Measurements from ENCODE around the gene USP31.

Gene USP31

GRCh38 chr16:23016368-23016767 is 132.9 kb downstream of the USP31 start:
- TF ChIP-seq ISL1 (CRISPR knock-in tag; IDR thresholded peaks at IDR 0.05) (no peak), ZNF8 (CRISPR knock-in tag; IDR thresholded peaks at IDR 0.05) (no peak), BACH2 (CRISPR knock-in tag; IDR thresholded peaks at IDR 0.05; ENCODE audit: borderline replicate concordance) (no peak), ZC3H10 (CRISPR knock-in tag; IDR thresholded peaks at IDR 0.05) (no peak), PATZ1 (CRISPR knock-in tag; IDR thresholded peaks at IDR 0.05; ENCODE audit: borderline replicate concordance) (no peak), ZNF70 (CRISPR knock-in tag; IDR thresholded peaks at IDR 0.05) (no peak), TOX (CRISPR knock-in tag; IDR thresholded peaks at IDR 0.05; ENCODE audit: borderline replicate concordance) (no peak), ZFP30 (CRISPR knock-in tag; IDR thresholded peaks at IDR 0.05) (no peak), OSR1 (CRISPR knock-in tag; IDR thresholded peaks at IDR 0.05) (no peak), GLIS3 (CRISPR knock-in tag; IDR thresholded peaks at IDR 0.05) (no peak)
- TF ChIP-seq, protein P1, sequence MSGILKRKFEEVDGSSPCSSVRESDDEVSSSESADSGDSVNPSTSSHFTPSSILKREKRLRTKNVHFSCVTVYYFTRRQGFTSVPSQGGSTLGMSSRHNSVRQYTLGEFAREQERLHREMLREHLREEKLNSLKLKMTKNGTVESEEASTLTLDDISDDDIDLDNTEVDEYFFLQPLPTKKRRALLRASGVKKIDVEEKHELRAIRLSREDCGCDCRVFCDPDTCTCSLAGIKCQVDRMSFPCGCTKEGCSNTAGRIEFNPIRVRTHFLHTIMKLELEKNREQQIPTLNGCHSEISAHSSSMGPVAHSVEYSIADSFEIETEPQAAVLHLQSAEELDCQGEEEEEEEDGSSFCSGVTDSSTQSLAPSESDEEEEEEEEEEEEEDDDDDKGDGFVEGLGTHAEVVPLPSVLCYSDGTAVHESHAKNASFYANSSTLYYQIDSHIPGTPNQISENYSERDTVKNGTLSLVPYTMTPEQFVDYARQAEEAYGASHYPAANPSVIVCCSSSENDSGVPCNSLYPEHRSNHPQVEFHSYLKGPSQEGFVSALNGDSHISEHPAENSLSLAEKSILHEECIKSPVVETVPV (CRISPR knock-in tag; IDR thresholded peaks at IDR 0.05) = no peak
- TF ChIP-seq, protein P2, sequence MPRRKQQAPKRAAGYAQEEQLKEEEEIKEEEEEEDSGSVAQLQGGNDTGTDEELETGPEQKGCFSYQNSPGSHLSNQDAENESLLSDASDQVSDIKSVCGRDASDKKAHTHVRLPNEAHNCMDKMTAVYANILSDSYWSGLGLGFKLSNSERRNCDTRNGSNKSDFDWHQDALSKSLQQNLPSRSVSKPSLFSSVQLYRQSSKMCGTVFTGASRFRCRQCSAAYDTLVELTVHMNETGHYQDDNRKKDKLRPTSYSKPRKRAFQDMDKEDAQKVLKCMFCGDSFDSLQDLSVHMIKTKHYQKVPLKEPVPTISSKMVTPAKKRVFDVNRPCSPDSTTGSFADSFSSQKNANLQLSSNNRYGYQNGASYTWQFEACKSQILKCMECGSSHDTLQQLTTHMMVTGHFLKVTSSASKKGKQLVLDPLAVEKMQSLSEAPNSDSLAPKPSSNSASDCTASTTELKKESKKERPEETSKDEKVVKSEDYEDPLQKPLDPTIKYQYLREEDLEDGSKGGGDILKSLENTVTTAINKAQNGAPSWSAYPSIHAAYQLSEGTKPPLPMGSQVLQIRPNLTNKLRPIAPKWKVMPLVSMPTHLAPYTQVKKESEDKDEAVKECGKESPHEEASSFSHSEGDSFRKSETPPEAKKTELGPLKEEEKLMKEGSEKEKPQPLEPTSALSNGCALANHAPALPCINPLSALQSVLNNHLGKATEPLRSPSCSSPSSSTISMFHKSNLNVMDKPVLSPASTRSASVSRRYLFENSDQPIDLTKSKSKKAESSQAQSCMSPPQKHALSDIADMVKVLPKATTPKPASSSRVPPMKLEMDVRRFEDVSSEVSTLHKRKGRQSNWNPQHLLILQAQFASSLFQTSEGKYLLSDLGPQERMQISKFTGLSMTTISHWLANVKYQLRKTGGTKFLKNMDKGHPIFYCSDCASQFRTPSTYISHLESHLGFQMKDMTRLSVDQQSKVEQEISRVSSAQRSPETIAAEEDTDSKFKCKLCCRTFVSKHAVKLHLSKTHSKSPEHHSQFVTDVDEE (CRISPR knock-in tag; IDR thresholded peaks at IDR 0.05) = no peak
- TF ChIP-seq, protein P3, sequence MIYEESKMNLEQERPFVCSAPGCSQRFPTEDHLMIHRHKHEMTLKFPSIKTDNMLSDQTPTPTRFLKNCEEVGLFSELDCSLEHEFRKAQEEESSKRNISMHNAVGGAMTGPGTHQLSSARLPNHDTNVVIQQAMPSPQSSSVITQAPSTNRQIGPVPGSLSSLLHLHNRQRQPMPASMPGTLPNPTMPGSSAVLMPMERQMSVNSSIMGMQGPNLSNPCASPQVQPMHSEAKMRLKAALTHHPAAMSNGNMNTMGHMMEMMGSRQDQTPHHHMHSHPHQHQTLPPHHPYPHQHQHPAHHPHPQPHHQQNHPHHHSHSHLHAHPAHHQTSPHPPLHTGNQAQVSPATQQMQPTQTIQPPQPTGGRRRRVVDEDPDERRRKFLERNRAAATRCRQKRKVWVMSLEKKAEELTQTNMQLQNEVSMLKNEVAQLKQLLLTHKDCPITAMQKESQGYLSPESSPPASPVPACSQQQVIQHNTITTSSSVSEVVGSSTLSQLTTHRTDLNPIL (CRISPR knock-in tag; IDR thresholded peaks at IDR 0.05; ENCODE audit: low read depth) = no peak

DNA sequence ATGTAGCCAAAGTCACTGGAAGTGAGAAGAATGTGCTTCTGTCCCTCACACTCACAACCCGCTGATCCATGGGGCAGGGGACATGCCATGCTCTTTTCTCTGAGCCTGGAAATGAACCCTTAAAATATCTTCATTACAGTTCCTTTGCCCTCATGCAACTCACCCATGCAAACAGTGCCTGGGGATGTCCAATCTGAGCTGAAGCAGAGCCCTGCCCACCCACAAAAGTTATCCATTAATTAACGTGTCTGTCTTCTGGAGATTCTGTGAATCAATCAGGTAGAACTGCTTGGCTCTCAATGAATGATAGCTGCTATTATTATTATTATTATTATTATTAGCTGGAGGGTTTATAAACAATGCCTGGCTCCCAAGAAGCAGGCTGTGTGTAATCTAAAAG is 133.7 kb downstream of the USP31 start:
- TF ChIP-seq, protein P1 (CRISPR knock-in tag; IDR thresholded peaks at IDR 0.05) = no peak
- no peak for TF ChIP-seq TOX (CRISPR knock-in tag; IDR thresholded peaks at IDR 0.05; ENCODE audit: borderline replicate concordance)
- no peak for TF ChIP-seq BACH2 (CRISPR knock-in tag; IDR thresholded peaks at IDR 0.05; ENCODE audit: borderline replicate concordance)
- TF ChIP-seq TCF4 (CRISPR knock-in tag; IDR thresholded peaks at IDR 0.05; ENCODE audit: borderline replicate concordance) = no peak
- no peak for TF ChIP-seq POU6F1 (CRISPR knock-in tag; IDR thresholded peaks at IDR 0.05; ENCODE audit: borderline replicate concordance, low read depth)
- TF ChIP-seq, protein P2 (CRISPR knock-in tag; IDR thresholded peaks at IDR 0.05) = no peak
- TF ChIP-seq ZNF565 (CRISPR knock-in tag; conservative IDR thresholded peaks at IDR 0.05; ENCODE audit: low read depth) = no peak
- TF ChIP-seq ZNF8 (CRISPR knock-in tag; IDR thresholded peaks at IDR 0.05) = no peak
- TF ChIP-seq ZFP30 (CRISPR knock-in tag; IDR thresholded peaks at IDR 0.05) = no peak
- no peak for TF ChIP-seq ESRRG (CRISPR knock-in tag; IDR thresholded peaks at IDR 0.05)
- TF ChIP-seq PPARA (CRISPR knock-in tag; IDR thresholded peaks at IDR 0.05; ENCODE audit: borderline replicate concordance) = no peak
- TF ChIP-seq SNAI2 (CRISPR knock-in tag; IDR thresholded peaks at IDR 0.05) = no peak
- no peak for TF ChIP-seq CSDC2 (CRISPR knock-in tag; IDR thresholded peaks at IDR 0.05)
- TF ChIP-seq OSR1 (CRISPR knock-in tag; IDR thresholded peaks at IDR 0.05) = no peak
- ATAC-seq = no peak

More at GRCh38 chr16:23016368-23016767, 132.9 kb downstream of the USP31 start:
- no peak for ATAC-seq

All from SK-N-SH treated with all-trans-retinoic acid at 6 μM for 48 hours (cell line).